OCI-LY3 (cell line): ENCODE results near the gene FLOT1.

Experiments used
- H2AFZ ChIP-seq: fragments of 200-600, 300-600 bp; shearing (Covaris generic); 2 replicates; pipeline ENCODE4 v1.6.0; 2014; ENCODE audit warnings: antibody characterized with exemption, low read depth, low read length
- H3K27ac ChIP-seq: fragments of 200-600, 300-600 bp; sonication (generic); 2 replicates; pipeline ENCODE4 v1.5.1; 2014; ENCODE audit warnings: mild to moderate bottlenecking, low read length, moderate library complexity, mixed read lengths
- H3K27me3 ChIP-seq: fragments of 200-600, 300-600 bp; sonication (generic); 2 replicates; pipeline ENCODE4 v1.6.1; 2014; ENCODE audit warnings: low read depth, low read length, mixed read lengths
- H3K36me3 ChIP-seq: fragments of 200-600, 300-600 bp; sonication (generic); replicated peaks from 2 replicates; pipeline ENCODE3; 2014; ENCODE audit warnings: low read depth, low read length, mixed read lengths
- H3K4me1 ChIP-seq: fragments of 300-600, 200-600 bp; sonication (generic); 2 replicates; pipeline ENCODE4 v1.6.1; 2014; ENCODE audit warnings: low read length, mixed read lengths
- H3K4me2 ChIP-seq: fragments of 200-600, 300-600 bp; sonication (generic); 2 replicates; pipeline ENCODE4 v1.6.1; 2014; ENCODE audit warnings: low read length, mixed read lengths
- H3K4me3 ChIP-seq: fragments of 300-600, 200-600 bp; sonication (generic); 2 replicates; pipeline ENCODE4 v1.5.1; 2014; ENCODE audit warnings: antibody characterized with exemption, mild to moderate bottlenecking, low read length, moderate library complexity
- H3K79me2 ChIP-seq: fragments of 300-600, 200-600 bp; shearing (Covaris generic); 2 replicates; pipeline ENCODE4 v1.6.1; 2014; ENCODE audit warnings: mild to moderate bottlenecking, low read length, mixed read lengths
- H3K9ac ChIP-seq: fragments of 300-600, 200-600 bp; shearing (Covaris generic); 2 replicates; pipeline ENCODE4 v1.6.0; 2014; ENCODE audit warnings: mild to moderate bottlenecking, low read length, moderate library complexity
- H3K9me3 ChIP-seq: fragments of 200-600, 300-600 bp; shearing (Covaris generic); 2 replicates; pipeline ENCODE4 v1.6.1; 2014; ENCODE audit warnings: low read length, mixed read lengths; ENCODE audit not compliant: insufficient read depth
- H4K20me1 ChIP-seq: fragments of 200-600, 300-600 bp; sonication (generic); 2 replicates; pipeline ENCODE4 v1.6.1; 2016; ENCODE audit warnings: low read length, mixed read lengths; ENCODE audit not compliant: insufficient read depth
- EZH2phosphoT487 ChIP-seq: fragments of 200-600 bp; shearing (Covaris generic); IDR thresholded peaks from 2 replicates; pipeline ENCODE4 v1.6.1; 2018; ENCODE audit warnings: antibody characterized with exemption, mixed run types, low read depth
- TF ChIP-seq, protein P1 (sequence below): fragments of 200-600, 300-600 bp; sonication (generic); IDR thresholded peaks from 2 replicates; pipeline ENCODE4 v1.5.1; 2014; ENCODE audit warnings: antibody characterized with exemption, low read length, low read depth

The FLOT1 gene

DNA sequence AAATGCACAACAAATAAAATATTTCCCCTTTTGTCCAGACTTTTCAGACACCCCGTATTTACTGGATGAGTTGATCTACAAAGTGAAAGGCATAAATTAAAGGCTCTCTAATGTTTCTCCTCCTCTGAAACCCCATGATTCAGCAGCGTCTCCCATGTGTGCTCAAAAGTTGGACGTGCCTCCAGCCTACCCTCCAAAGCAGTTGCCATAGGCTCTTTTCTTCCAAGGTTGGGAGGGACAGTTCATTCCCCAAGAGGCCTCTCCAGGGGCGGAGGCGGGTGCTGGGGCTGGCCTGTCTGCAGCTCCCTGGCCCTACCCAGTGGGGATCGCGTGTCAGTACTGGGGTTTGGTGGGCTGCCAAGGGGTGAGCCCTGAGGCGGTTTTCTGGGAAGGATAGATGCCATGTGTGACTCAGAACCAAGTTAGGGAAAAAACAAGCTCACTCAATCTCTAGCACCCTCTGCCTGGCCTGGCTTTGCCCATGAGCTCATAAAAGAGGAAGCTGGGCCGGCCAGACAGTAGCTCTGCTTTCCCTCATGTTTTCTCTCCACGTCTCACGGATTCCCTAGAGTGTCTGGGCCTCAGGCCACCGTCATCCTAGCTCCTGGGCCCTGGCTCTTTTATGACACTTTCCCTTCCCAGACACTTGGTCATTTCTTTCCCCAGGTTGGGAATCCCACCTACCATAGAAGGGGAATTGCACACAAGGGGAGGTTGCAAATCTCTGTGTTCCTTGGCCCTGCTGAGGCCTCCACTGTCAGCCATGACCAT lies 9.9 kb upstream of the FLOT1 start:
- TF ChIP-seq EZH2phosphoT487: no peak
- TF ChIP-seq, protein P1, sequence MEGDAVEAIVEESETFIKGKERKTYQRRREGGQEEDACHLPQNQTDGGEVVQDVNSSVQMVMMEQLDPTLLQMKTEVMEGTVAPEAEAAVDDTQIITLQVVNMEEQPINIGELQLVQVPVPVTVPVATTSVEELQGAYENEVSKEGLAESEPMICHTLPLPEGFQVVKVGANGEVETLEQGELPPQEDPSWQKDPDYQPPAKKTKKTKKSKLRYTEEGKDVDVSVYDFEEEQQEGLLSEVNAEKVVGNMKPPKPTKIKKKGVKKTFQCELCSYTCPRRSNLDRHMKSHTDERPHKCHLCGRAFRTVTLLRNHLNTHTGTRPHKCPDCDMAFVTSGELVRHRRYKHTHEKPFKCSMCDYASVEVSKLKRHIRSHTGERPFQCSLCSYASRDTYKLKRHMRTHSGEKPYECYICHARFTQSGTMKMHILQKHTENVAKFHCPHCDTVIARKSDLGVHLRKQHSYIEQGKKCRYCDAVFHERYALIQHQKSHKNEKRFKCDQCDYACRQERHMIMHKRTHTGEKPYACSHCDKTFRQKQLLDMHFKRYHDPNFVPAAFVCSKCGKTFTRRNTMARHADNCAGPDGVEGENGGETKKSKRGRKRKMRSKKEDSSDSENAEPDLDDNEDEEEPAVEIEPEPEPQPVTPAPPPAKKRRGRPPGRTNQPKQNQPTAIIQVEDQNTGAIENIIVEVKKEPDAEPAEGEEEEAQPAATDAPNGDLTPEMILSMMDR: no peak
- H3K4me1 ChIP-seq: no peaks in the 10 kb centered on the region
- H3K36me3 ChIP-seq: no peaks in the 10 kb centered on the region
- no peak overlapping the region for H3K4me3 ChIP-seq
- no peak overlapping the region for H2AFZ ChIP-seq
- H4K20me1 ChIP-seq: no peaks in the 10 kb centered on the region
- no peaks in the 10 kb centered on the region for H3K79me2 ChIP-seq
- no peaks in the 10 kb centered on the region for H3K9me3 ChIP-seq
- no peak overlapping the region for H3K27ac ChIP-seq
- no peaks in the 10 kb centered on the region for H3K27me3 ChIP-seq
- H3K9ac ChIP-seq: no peak overlapping the region
- no peak overlapping the region for H3K4me2 ChIP-seq

DNA sequence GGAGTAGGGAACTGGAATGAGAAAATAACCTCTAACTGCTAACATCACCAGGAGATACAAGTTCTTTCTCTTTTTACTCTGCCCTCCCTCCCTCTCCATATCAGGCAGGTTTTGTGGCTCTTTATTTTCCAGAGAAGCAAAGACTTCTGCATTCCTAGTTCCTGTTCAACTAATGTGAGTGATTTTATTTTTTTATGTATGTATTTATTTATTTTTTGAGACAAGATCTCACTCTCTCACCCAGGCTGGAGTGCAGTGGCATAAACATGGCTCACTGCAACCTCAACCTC lies 7.8 kb upstream of the FLOT1 start:
- no peak overlapping the region for H3K9ac ChIP-seq
- no peak overlapping the region for H3K27ac ChIP-seq
- no peaks in the 10 kb centered on the region for H3K36me3 ChIP-seq
- no peak overlapping the region for H3K4me2 ChIP-seq
- no peaks in the 10 kb centered on the region for H3K4me1 ChIP-seq
- TF ChIP-seq, protein P1: no peak
- no peak for TF ChIP-seq EZH2phosphoT487
- no peaks in the 10 kb centered on the region for H3K27me3 ChIP-seq
- H2AFZ ChIP-seq: no peak overlapping the region
- no peaks in the 10 kb centered on the region for H4K20me1 ChIP-seq
- no peaks in the 10 kb centered on the region for H3K79me2 ChIP-seq
- no peaks in the 10 kb centered on the region for H3K9me3 ChIP-seq
- no peak overlapping the region for H3K4me3 ChIP-seq

DNA sequence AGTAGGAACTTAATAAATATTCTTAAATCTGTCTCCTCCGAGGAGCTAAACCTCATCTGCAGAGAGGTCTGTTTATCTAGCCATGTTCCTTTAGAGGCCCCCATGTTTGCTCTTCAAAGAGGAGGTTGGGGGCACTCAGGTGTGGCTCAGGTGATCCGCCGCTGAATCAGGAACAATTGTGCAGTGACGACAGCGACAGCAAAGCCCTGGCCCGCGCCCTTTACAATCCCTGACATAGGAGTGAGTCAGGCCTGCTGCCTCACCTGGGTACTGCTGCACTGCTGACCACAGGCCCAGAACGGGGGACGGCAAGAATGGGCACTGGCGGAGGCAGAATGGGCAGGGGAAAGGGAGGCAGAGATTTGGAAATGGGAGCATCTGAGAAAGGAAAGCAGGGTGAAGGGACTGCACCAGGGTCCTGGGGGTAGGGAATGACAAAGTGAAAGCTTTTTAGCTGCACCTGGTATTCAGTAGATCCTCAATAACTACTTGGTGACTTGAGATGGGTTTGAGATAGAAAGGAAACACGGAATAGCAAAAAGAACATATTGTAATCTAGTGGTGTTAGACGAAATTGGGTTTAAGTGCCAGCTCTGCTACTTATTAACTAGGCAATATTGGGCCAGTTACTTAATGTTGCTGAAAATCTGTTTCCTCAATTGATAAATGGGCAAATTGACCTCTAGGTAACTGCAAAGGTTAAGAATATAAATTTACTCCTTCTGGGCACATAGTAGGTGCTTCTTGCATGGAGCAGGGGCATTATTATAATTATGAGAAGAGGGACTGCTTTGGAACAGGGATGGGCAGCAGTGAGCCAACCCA lies 7.3 kb upstream of the FLOT1 start:
- TF ChIP-seq, protein P1: no peak
- TF ChIP-seq EZH2phosphoT487: no peak
- Histone ChIP-seq H3K9me3 (no peaks in the 10 kb centered on the region), H3K27me3 (no peaks in the 10 kb centered on the region), H3K27ac (no peak overlapping the region), H3K9ac (no peak overlapping the region), H2AFZ (no peak overlapping the region), H3K4me3 (no peak overlapping the region), H3K4me2 (no peak overlapping the region), H3K4me1 (no peaks in the 10 kb centered on the region), H3K79me2 (no peaks in the 10 kb centered on the region), H4K20me1 (no peaks in the 10 kb centered on the region), H3K36me3 (no peaks in the 10 kb centered on the region)

DNA sequence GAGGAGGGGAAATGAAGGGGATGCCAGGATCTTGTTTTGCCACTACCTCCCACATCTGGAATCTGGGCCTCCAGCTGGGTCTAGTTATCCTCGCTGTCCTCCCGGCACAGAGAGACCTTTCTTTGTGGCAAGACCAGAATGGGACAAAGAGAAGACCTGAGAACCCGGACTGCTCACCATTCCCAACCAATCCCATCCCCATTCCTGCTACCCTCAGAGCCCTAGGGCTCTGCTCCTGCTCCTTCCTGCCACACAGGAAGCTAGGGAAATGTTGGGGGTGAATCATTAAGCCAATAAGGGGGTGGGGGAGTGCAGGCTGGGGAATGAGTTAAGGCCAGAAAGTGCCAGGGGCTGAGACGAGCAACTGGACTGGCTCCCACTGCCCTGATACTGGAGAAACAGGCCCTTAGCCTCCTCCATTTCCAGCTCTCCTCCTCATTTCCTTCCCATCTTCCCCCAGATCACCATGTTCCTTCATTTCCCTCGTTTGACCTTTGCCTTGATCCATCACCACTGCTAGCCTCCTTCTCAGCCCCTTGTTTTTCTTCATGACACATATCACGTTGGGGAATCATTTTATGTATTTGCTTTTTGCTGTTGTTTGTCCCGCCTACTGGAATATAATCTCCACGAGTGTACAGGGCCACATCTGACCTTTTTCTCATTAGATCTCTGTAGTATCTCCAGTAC lies 6.5 kb upstream of the FLOT1 start:
- H4K20me1 ChIP-seq: no peaks in the 10 kb centered on the region
- H3K9ac ChIP-seq: no peak overlapping the region
- H3K4me2 ChIP-seq: no peak overlapping the region
- peaks cover 3% of the 10 kb centered on the region; the same call in 1 of the 2 replicates for H3K4me1 ChIP-seq
- no peaks in the 10 kb centered on the region for H3K9me3 ChIP-seq
- TF ChIP-seq, protein P1: no peak
- TF ChIP-seq EZH2phosphoT487: no peak
- no peaks in the 10 kb centered on the region for H3K36me3 ChIP-seq
- H3K27ac ChIP-seq: no peak overlapping the region
- no peak overlapping the region for H2AFZ ChIP-seq
- H3K27me3 ChIP-seq: no peaks in the 10 kb centered on the region
- no peaks in the 10 kb centered on the region for H3K79me2 ChIP-seq
- H3K4me3 ChIP-seq: no peak overlapping the region
